Suprapubic skin (tissue), 4 donors: Measurements from ENCODE around the gene RNU6-8. TPM values are rescaled to one million over a fixed set of nuclear protein-coding genes. Genes with fewer than 3 reads are reported as not detected.

ENCODE experiments used
- DNase-seq, 2 donors: peaks; one replicate each; pipeline ENCODE4 v3.0.0-alpha.2; 2019; ENCODE audit warnings: low spot score in 2 of 2
- H3K27ac ChIP-seq: fragments of 200-600 bp; sonication (generic); one replicate; pipeline ENCODE4 v1.5.1; 2019
- H3K27me3 ChIP-seq: fragments of 200-600 bp; sonication (generic); one replicate; pipeline ENCODE4 v1.5.1; 2019
- H3K36me3 ChIP-seq: fragments of 200-600 bp; sonication (generic); one replicate; pipeline ENCODE4 v1.5.1; 2019
- H3K4me1 ChIP-seq: fragments of 200-600 bp; sonication (generic); one replicate; pipeline ENCODE4 v1.5.1; 2019
- H3K4me3 ChIP-seq: fragments of 200-600 bp; sonication (generic); one replicate; pipeline ENCODE4 v1.5.1; 2019; ENCODE audit warnings: mild to moderate bottlenecking
- H3K9me3 ChIP-seq: fragments of 200-600 bp; sonication (generic); one replicate; pipeline ENCODE4 v1.5.1; 2019
- EP300 ChIP-seq: sonication (generic); formaldehyde crosslinking; IDR thresholded peaks from one replicate; pipeline ENCODE4 v1.6.1; 2017; ENCODE audit warnings: antibody characterized with exemption
- POLR2A ChIP-seq, 2 donors: fragments of 450-650 bp; IDR thresholded peaks; one replicate each; pipeline ENCODE4 v1.6.1; 2017; ENCODE audit warnings: antibody characterized with exemption in 2 of 2, mild to moderate bottlenecking in 2 of 2, moderate library complexity in 2 of 2
- POLR2AphosphoS5 ChIP-seq, 3 donors: sonication (generic); formaldehyde crosslinking; IDR thresholded peaks; one replicate each; pipeline ENCODE4 v1.6.1; 2017; ENCODE audit warnings: antibody characterized with exemption in 3 of 3
- WGBS: methylation state at CpG from one replicate; pipeline ENCODE4 v1.1.5; 2018; 5-methylcytosine and 5-hydroxymethylcytosine counted together
- total RNA-seq, 4 donors: library from RNA; depleted of rRNA; stranded (reverse); fragments of >200 nt; gene quantifications; one replicate each; pipeline ENCODE4 v1.1.0, GENCODE V29; 2016
- TF ChIP-seq, protein P1 (sequence below), 2 donors: fragments of 200-600 bp in 1 of 2; fragments of 450-650 bp in 1 of 2; sonication (generic) in 1 of 2; IDR thresholded peaks; one replicate each; pipeline ENCODE4 v1.5.1; 2016 to 2019; ENCODE audit warnings: antibody characterized with exemption in 2 of 2, mild to moderate bottlenecking in 1 of 2, moderate library complexity in 1 of 2

Gene RNU6-8
- total RNA-seq, 4 donors from 2014 or later, result not detected

DNA sequence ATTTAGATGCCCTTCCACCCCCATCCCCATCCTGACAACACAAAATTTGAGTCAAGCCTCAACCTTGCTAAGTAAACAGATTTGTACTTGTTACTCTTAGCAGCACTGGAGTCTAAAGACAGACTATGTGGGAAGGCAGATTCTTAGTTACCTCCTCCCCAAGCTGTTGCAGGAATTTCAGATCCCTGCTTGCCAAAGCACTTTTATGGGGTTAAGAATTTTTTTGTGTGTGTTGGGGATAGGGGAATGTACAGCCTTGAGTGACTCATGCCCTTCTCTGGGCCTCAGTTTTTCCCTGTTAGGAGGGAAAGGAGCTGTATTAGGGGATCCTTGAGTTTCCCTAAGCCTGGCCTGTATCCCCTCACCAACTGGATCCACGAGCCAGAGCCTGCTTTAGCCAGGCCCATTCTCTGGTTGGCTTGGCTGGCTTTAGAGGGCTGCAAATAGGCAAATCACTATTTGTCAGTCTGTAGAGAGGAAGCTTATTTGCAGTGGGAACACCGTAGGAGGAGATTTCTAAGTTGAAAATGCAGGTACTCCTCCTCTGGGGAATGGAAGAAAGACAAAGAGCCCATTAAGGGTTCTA is 27.7 kb upstream of the RNU6-8 start:
- no peaks in the 10 kb centered on the region for H3K36me3 ChIP-seq
- no peak overlapping the region for H3K4me3 ChIP-seq
- no peak for DNase-seq
- H3K4me1 ChIP-seq, result peaks cover 4% of the 10 kb centered on the region
- 64% methylated on average over 1 of the region's 2 CpGs for WGBS
- H3K27me3 ChIP-seq, result no peaks in the 10 kb centered on the region
- H3K9me3 ChIP-seq, result no peaks in the 10 kb centered on the region
- H3K27ac ChIP-seq, result no peak overlapping the region
- TF ChIP-seq POLR2A (IDR thresholded peaks at IDR 0.05) (no peak), EP300 (no peak), POLR2AphosphoS5 (IDR thresholded peaks at IDR 0.05) (no peak)
- TF ChIP-seq, protein P1, sequence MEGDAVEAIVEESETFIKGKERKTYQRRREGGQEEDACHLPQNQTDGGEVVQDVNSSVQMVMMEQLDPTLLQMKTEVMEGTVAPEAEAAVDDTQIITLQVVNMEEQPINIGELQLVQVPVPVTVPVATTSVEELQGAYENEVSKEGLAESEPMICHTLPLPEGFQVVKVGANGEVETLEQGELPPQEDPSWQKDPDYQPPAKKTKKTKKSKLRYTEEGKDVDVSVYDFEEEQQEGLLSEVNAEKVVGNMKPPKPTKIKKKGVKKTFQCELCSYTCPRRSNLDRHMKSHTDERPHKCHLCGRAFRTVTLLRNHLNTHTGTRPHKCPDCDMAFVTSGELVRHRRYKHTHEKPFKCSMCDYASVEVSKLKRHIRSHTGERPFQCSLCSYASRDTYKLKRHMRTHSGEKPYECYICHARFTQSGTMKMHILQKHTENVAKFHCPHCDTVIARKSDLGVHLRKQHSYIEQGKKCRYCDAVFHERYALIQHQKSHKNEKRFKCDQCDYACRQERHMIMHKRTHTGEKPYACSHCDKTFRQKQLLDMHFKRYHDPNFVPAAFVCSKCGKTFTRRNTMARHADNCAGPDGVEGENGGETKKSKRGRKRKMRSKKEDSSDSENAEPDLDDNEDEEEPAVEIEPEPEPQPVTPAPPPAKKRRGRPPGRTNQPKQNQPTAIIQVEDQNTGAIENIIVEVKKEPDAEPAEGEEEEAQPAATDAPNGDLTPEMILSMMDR (IDR thresholded peaks at IDR 0.05), result no peak

DNA sequence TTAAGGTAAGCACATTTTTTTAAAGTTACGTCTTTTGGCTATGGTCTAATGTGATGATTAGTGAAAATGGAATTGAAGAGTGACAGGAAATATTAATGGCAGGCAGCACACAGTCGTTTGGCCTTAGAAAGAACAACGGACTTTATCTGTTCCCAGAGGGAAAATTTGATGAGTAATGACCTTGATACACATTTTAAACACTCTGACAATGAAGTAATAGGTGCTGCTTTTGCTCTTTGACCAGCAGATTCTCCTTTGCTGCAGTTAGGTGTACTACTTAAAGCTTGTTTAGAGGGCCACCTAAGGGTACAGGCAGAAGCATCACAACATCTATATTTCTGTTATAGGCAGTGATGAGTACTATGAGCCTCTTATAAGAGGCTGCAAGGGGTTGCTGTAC is 27.1 kb upstream of the RNU6-8 start:
- H3K4me1 ChIP-seq, result peaks cover 10% of the 10 kb centered on the region
- DNase-seq, result no peak
- no peaks in the 10 kb centered on the region for H3K36me3 ChIP-seq
- TF ChIP-seq, protein P1 (IDR thresholded peaks at IDR 0.05), result no peak
- TF ChIP-seq POLR2AphosphoS5 (IDR thresholded peaks at IDR 0.05), result no peak
- TF ChIP-seq POLR2A (IDR thresholded peaks at IDR 0.05), result no peak
- no peak for TF ChIP-seq EP300
- H3K27ac ChIP-seq, result no peak overlapping the region
- no peaks in the 10 kb centered on the region for H3K9me3 ChIP-seq
- no peak overlapping the region for H3K4me3 ChIP-seq
- H3K27me3 ChIP-seq, result no peaks in the 10 kb centered on the region
- WGBS, result 21% methylated on average over 3 of the region's 3 CpGs

DNA sequence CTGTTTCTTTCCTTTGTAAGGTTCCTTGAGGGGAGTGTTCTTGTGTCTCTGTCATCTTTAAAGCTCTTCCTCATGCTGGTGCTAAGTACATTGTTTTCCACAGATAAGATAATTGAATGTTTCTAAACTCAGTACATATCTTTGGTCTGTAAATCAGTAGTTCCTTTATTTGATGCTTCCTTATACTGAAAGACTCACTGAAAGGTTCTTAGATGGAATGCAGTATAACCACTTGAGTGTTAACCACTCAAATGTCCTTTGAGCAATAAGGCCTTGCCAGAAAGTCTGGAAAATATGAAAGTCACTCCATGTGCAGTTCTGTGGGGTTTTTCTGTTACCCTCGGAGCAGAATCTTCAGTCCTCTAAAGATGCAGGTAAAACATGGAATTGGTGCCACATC is 23.0 kb upstream of the RNU6-8 start:
- no peak for TF ChIP-seq POLR2A (IDR thresholded peaks at IDR 0.05)
- no peak for TF ChIP-seq EP300
- TF ChIP-seq, protein P1 (IDR thresholded peaks at IDR 0.05), result no peak
- no peak for TF ChIP-seq POLR2AphosphoS5 (IDR thresholded peaks at IDR 0.05)
- Histone ChIP-seq H3K4me3 (no peak overlapping the region), H3K27ac (no peak overlapping the region), H3K4me1 (peaks cover 11% of the 10 kb centered on the region), H3K9me3 (no peaks in the 10 kb centered on the region), H3K27me3 (no peaks in the 10 kb centered on the region), H3K36me3 (no peaks in the 10 kb centered on the region)
- WGBS, result 71% methylated on average over 1 of the region's 1 CpG
- DNase-seq, result no peak

DNA sequence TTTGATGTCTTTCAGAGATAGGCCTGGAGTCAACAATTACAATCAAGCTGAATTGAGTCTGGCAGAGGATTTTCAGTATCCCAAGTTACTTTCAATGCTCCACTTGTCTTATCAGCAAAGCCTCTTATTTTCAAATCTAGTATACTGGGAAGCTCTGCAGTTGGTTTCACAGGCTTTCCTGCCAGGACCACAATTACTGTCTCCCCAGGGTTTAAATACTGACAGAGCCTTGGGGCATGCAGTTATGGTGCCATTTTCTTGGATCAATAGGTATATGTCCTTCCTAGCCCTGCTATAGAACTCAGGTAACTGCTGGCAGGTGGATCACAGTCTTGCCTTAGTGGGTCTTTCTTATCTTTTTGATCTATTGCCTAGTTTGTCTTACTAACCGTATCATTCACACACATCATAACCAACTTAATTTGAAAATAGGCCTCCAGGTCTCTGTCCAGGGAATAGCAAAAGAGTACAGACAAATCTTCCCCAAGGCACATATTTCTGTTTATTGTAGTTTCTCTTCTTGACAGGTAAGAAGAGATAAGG is 22.4 kb upstream of the RNU6-8 start:
- no peak overlapping the region for H3K4me3 ChIP-seq
- H3K4me1 ChIP-seq, result peaks cover 11% of the 10 kb centered on the region
- DNase-seq, result no peak
- H3K36me3 ChIP-seq, result no peaks in the 10 kb centered on the region
- WGBS, result 0% methylated on average over 1 of the region's 1 CpG
- peak overlapping the region; percentile 18 for H3K27ac ChIP-seq
- TF ChIP-seq, protein P1 (IDR thresholded peaks at IDR 0.05), result no peak
- TF ChIP-seq POLR2AphosphoS5 (IDR thresholded peaks at IDR 0.05) (no peak), EP300 (no peak), POLR2A (IDR thresholded peaks at IDR 0.05) (no peak)
- no peaks in the 10 kb centered on the region for H3K27me3 ChIP-seq
- no peaks in the 10 kb centered on the region for H3K9me3 ChIP-seq

DNA sequence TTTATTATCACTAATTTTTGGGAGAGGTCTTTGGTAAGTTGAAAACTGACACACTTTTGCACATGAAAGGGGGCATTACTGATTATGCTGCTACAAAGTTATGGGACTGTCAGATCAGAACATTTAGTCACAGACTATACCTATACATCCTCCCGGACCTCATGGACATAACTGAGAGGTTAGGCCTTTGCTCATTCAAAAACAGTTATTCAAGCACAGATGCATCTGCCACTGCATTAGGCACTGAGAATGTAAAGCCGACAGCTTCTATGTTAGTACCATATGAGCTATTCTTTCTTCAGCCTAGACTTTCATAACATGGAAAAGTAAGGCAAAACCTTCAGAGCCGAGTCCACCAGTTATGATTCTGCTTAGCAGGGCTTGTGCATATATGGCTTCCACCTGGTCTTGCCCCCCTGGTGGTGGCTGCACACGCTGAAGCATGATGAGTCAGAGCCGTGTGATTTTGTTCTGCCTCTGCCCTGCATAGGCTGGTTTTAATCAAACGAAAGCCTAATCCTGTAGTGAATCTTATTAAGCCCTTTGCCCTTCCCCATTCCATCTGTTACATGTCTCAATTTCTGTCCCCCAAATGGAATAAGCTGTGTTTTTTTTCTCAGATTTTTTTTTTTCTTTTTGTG is 21.8 kb upstream of the RNU6-8 start:
- TF ChIP-seq, protein P1 (IDR thresholded peaks at IDR 0.05), result peak in 1 of 2 donors; percentile 18
- no peak for TF ChIP-seq POLR2A (IDR thresholded peaks at IDR 0.05)
- H3K4me1 ChIP-seq, result peaks cover 9% of the 10 kb centered on the region
- no peak for DNase-seq
- H3K27me3 ChIP-seq, result no peaks in the 10 kb centered on the region
- no peaks in the 10 kb centered on the region for H3K36me3 ChIP-seq
- 41% methylated on average over 6 of the region's 6 CpGs for WGBS
- no peak overlapping the region for H3K4me3 ChIP-seq
- no peaks in the 10 kb centered on the region for H3K9me3 ChIP-seq
- peak overlapping the region; percentile 18 for H3K27ac ChIP-seq
